ENCODE measurements around the gene HAS3. TPM values are rescaled to one million over a fixed set of nuclear protein-coding genes. Genes with fewer than 3 reads are reported as not detected.
A peak's percentile ranks its signal among the peaks of the same experiment; 100 is the strongest.
"Not testable (repeated sequence)": the region's sequence is repeated elsewhere in the genome, so short reads cannot be mapped to it uniquely, and the experiment has no call there.

The HAS3 gene
- total RNA-seq, 3 donors from 2014 or later (not counting 1 experiment from before 2014, with no cell fraction given): 1.8 to 2.5 (median 2.3) TPM

- Mint-ChIP-seq H3K27me3 (ENCODE audit: low read depth in 2 of 2) (no peaks in the 10 kb centered on the region), H3K9me3 (no peaks in the 10 kb centered on the region), H3K4me3 (peak overlapping the region; percentile 94), H3K4me1 (peaks cover 42 to 48% of the 10 kb centered on the region in 2 donors), H3K36me3 (no peaks in the 10 kb centered on the region), H3K27ac (peak overlapping the region; percentile 80 to 93)
- WGBS (ENCODE audit: insufficient coverage): 73% methylated on average over 5 of the region's 5 CpGs
- H3K4me1 ChIP-seq (ENCODE audit: control insufficient read depth, insufficient read depth, low read length): peaks cover 12% of the 10 kb centered on the region
- ATAC-seq: no peak
- peak overlapping the region; percentile 86 for H3K4me3 ChIP-seq (ENCODE audit: low read length)
- H3K9me3 ChIP-seq (ENCODE audit: control insufficient read depth, insufficient read depth, low read length): no peaks in the 10 kb centered on the region
- intact Hi-C loops (cut with micrococcal nuclease): no loop called here
- H3K27ac ChIP-seq (ENCODE audit: low read length): no peak overlapping the region
- H3K36me3 ChIP-seq (ENCODE audit: control insufficient read depth, insufficient read depth, low read length): peaks cover 16% of the 10 kb centered on the region
- no peak for TF ChIP-seq CTCF (IDR thresholded peaks at IDR 0.05)
- no peaks in the 10 kb centered on the region for H3K27me3 ChIP-seq (ENCODE audit: control insufficient read depth, insufficient read depth, low read length)
- DNase-seq: no peak
Observed at GRCh38 chr16:69133373-69133954, 28.0 kb downstream of the HAS3 start.

DNA sequence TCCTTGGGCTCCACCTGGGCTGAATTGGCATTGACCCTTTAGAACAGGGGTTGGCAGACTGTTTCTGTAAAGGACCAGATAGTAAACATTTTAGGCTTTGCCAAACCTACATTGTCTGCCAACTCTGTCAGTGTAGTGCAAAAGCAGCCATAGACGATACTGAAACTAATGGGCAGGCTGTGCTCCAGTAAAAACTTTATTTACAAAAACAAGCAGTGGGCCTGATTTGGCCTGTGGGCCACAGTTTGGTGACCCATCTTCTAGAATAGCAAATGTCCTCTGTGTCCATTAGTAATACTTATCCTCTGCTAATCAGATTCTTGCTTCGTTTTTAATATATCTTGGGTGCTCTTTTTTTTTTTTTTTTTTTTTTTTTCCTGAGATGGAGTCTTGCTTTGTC is 33.2 kb downstream of the HAS3 start:
- DNase-seq (no peak), ATAC-seq (no peak)
- TF ChIP-seq CTCF (IDR thresholded peaks at IDR 0.05): no peak
- intact Hi-C loops (cut with micrococcal nuclease): no loop called here
- no peak overlapping the region for H3K4me3 ChIP-seq (ENCODE audit: low read length)
- H3K36me3 ChIP-seq (ENCODE audit: control insufficient read depth, insufficient read depth, low read length): peaks cover 55% of the 10 kb centered on the region
- WGBS (ENCODE audit: insufficient coverage): 98% methylated on average over 2 of the region's 2 CpGs
- no peak overlapping the region for H3K27ac ChIP-seq (ENCODE audit: low read length)
- Mint-ChIP-seq H3K36me3 (peaks cover 28% of the 10 kb centered on the region), H3K9me3 (no peaks in the 10 kb centered on the region), H3K4me3 (no peak overlapping the region), H3K4me1 (peaks cover 7 to 13% of the 10 kb centered on the region in 2 donors), H3K27me3 (ENCODE audit: low read depth in 2 of 2) (no peaks in the 10 kb centered on the region), H3K27ac (no peak overlapping the region)
- no peaks in the 10 kb centered on the region for H3K4me1 ChIP-seq (ENCODE audit: control insufficient read depth, insufficient read depth, low read length)
- no peaks in the 10 kb centered on the region for H3K9me3 ChIP-seq (ENCODE audit: control insufficient read depth, insufficient read depth, low read length)
- no peaks in the 10 kb centered on the region for H3K27me3 ChIP-seq (ENCODE audit: control insufficient read depth, insufficient read depth, low read length)

DNA sequence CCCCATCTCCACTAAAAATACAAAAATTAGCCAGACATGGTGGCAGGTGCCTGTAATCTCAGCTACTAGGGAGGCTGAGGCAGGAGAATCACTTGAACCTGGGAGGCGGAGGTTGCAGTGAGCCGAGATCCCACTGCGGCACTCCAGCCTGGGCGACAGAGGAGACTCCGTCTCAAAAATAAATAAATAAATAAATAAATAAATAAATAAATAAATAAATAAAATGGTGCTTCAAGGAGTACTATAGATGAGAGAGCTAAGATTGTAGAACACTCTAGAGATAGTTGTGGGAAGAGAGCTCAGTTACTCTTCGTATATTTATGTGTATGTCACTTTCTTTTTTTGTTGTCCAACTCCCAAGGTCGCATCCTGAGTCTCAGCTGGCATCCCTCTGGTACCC is 34.0 kb downstream of the HAS3 start:
- H3K4me3 ChIP-seq (ENCODE audit: low read length); H3K27ac ChIP-seq (ENCODE audit: low read length); H3K27ac Mint-ChIP-seq; H3K27me3 Mint-ChIP-seq (ENCODE audit: low read depth in 2 of 2); H3K9me3 ChIP-seq (ENCODE audit: control insufficient read depth, insufficient read depth, low read length); H3K4me1 Mint-ChIP-seq; H3K27me3 ChIP-seq (ENCODE audit: control insufficient read depth, insufficient read depth, low read length); ATAC-seq; H3K9me3 Mint-ChIP-seq; H3K4me3 Mint-ChIP-seq; intact Hi-C loops (cut with micrococcal nuclease); H3K4me1 ChIP-seq (ENCODE audit: control insufficient read depth, insufficient read depth, low read length); DNase-seq: not testable (repeated sequence)
- H3K36me3 ChIP-seq (ENCODE audit: control insufficient read depth, insufficient read depth, low read length): peaks cover 61% of the 10 kb centered on the region
- WGBS (ENCODE audit: insufficient coverage): 96% methylated on average over 2 of the region's 7 CpGs
- peaks cover 28% of the 10 kb centered on the region for H3K36me3 Mint-ChIP-seq

- 100% methylated on average over 5 of the region's 5 CpGs for WGBS (ENCODE audit: insufficient coverage)
- no peaks in the 10 kb centered on the region for H3K9me3 ChIP-seq (ENCODE audit: control insufficient read depth, insufficient read depth, low read length)
- no peak overlapping the region for H3K27ac ChIP-seq (ENCODE audit: low read length)
- no peaks in the 10 kb centered on the region for H3K4me1 ChIP-seq (ENCODE audit: control insufficient read depth, insufficient read depth, low read length)
- Mint-ChIP-seq H3K9me3 (no peaks in the 10 kb centered on the region), H3K27ac (no peak overlapping the region), H3K4me1 (peaks cover 0 to 7% of the 10 kb centered on the region in 2 donors), H3K36me3 (peaks cover 30% of the 10 kb centered on the region), H3K4me3 (no peak overlapping the region), H3K27me3 (ENCODE audit: low read depth in 2 of 2) (no peaks in the 10 kb centered on the region)
- TF ChIP-seq CTCF (IDR thresholded peaks at IDR 0.05): no peak
- DNase-seq (no peak), ATAC-seq (no peak)
- intact Hi-C loops (cut with micrococcal nuclease): no loop called here
- H3K36me3 ChIP-seq (ENCODE audit: control insufficient read depth, insufficient read depth, low read length): peaks cover 69% of the 10 kb centered on the region
- no peaks in the 10 kb centered on the region for H3K27me3 ChIP-seq (ENCODE audit: control insufficient read depth, insufficient read depth, low read length)
- H3K4me3 ChIP-seq (ENCODE audit: low read length): no peak overlapping the region
Observed at GRCh38 chr16:69141014-69141413, 35.6 kb downstream of the HAS3 start.

All from natural killer cell (primary cell).